ENCODE measurements around the gene NCBP3.

The NCBP3 gene

GRCh38 chr17:3759597-3760216, 86.3 kb downstream of the NCBP3 start:
- in situ Hi-C loops (cut with MboI; ENCODE audit: low sequenced_read_pairs) = no loop called here

GRCh38 chr17:3755335-3756030, 90.6 kb downstream of the NCBP3 start:
- in situ Hi-C loops (cut with MboI; ENCODE audit: low sequenced_read_pairs) = no loop called here

- in situ Hi-C loops (cut with MboI; ENCODE audit: low sequenced_read_pairs) = no loop called here
These were observed 91.3 kb downstream of the NCBP3 start for GRCh38 chr17:3754458-3755334.

- in situ Hi-C loops (cut with MboI; ENCODE audit: low sequenced_read_pairs) = no loop called here
These were observed 92.0 kb downstream of the NCBP3 start for GRCh38 chr17:3754066-3754457.

GRCh38 chr17:3753624-3754023, 92.4 kb downstream of the NCBP3 start:
- in situ Hi-C loops (cut with MboI; ENCODE audit: low sequenced_read_pairs) = no loop called here

Data from HL-60/S4 (cell line).